H9 (cell line): ENCODE measurements around the gene BLNK. TPM values are rescaled to one million over a fixed set of nuclear protein-coding genes. Genes with fewer than 3 reads are reported as not detected.

Experiments
- DNase-seq: peaks from one replicate; pipeline ENCODE4 v3.0.0-alpha.2; 2017
- H2AFZ ChIP-seq: one replicate; pipeline ENCODE4 v1.6.1; 2013; ENCODE audit warnings: mild to moderate bottlenecking, low read length, control low read depth, moderate library complexity
- H2AK5ac ChIP-seq: 2 replicates; pipeline ENCODE4 v1.6.1; 2013; ENCODE audit warnings: low read length, control low read depth, mixed read lengths; ENCODE audit not compliant: insufficient read length
- H2BK120ac ChIP-seq: one replicate; pipeline ENCODE4 v1.6.1; 2013; ENCODE audit warnings: low read depth, mild to moderate bottlenecking, low read length, control low read depth, inconsistent platforms; ENCODE audit not compliant: poor library complexity, severe bottlenecking
- H2BK12ac ChIP-seq: 2 replicates; pipeline ENCODE4 v1.6.1; 2013; ENCODE audit warnings: low read length, control low read depth, mixed read lengths, low read depth; ENCODE audit not compliant: insufficient read length
- H2BK15ac ChIP-seq: 2 replicates; pipeline ENCODE4 v1.6.1; 2013; ENCODE audit warnings: low read depth, low read length, control low read depth
- H2BK20ac ChIP-seq: one replicate; pipeline ENCODE4 v1.6.1; 2013; ENCODE audit warnings: low read depth, mild to moderate bottlenecking, low read length, control low read depth, inconsistent platforms; ENCODE audit not compliant: poor library complexity, severe bottlenecking
- H2BK5ac ChIP-seq: 2 replicates; pipeline ENCODE4 v1.6.1; 2013; ENCODE audit warnings: low read length, control low read depth, mixed read lengths; ENCODE audit not compliant: insufficient read length
- H3K14ac ChIP-seq: 2 replicates; pipeline ENCODE4 v1.6.1; 2013; ENCODE audit warnings: low read length, control low read depth; ENCODE audit not compliant: insufficient read depth
- H3K18ac ChIP-seq: 2 replicates; pipeline ENCODE4 v1.6.1; 2013; ENCODE audit warnings: low read depth, mild to moderate bottlenecking, mixed read lengths, low read length, control low read depth; ENCODE audit not compliant: insufficient read length
- H3K23ac ChIP-seq: 2 replicates; pipeline ENCODE4 v1.6.1; 2013; ENCODE audit warnings: low read length, control low read depth, mixed read lengths, low read depth; ENCODE audit not compliant: insufficient read length
- H3K23me2 ChIP-seq: 2 replicates; pipeline ENCODE4 v1.6.1; 2013; ENCODE audit warnings: low read depth, mild to moderate bottlenecking, mixed read lengths, low read length, control low read depth; ENCODE audit not compliant: insufficient read length, poor library complexity, severe bottlenecking
- H3K27ac ChIP-seq: 2 replicates; pipeline ENCODE4 v1.5.1; 2013; ENCODE audit warnings: low read length, control low read depth, mixed read lengths, low read depth; ENCODE audit not compliant: insufficient read length
- H3K27me3 ChIP-seq: 2 replicates; pipeline ENCODE4 v1.6.1; 2013; ENCODE audit warnings: low read length, control low read depth, inconsistent platforms; ENCODE audit not compliant: insufficient read depth
- H3K4ac ChIP-seq: 2 replicates; pipeline ENCODE4 v1.6.1; 2013; ENCODE audit warnings: low read depth, mild to moderate bottlenecking, control low read depth, inconsistent platforms, low read length, moderate library complexity
- H3K4me1 ChIP-seq: 2 replicates; pipeline ENCODE4 v1.6.1; 2013; ENCODE audit warnings: low read length, control low read depth, inconsistent platforms; ENCODE audit not compliant: insufficient read depth
- H3K4me2 ChIP-seq: 2 replicates; pipeline ENCODE4 v1.6.1; 2013; ENCODE audit warnings: low read length, control low read depth, mixed read lengths; ENCODE audit not compliant: insufficient read length, insufficient read depth
- H3K56ac ChIP-seq: 2 replicates; pipeline ENCODE4 v1.6.1; 2013; ENCODE audit warnings: low read depth, mild to moderate bottlenecking, mixed read lengths, low read length, control low read depth; ENCODE audit not compliant: insufficient read length
- H3K79me1 ChIP-seq: 2 replicates; pipeline ENCODE4 v1.6.1; 2013; ENCODE audit warnings: low read depth, mild to moderate bottlenecking, moderate library complexity, low read length, control low read depth, inconsistent platforms; ENCODE audit not compliant: insufficient read depth, poor library complexity, severe bottlenecking
- H3K79me2 ChIP-seq: 2 replicates; pipeline ENCODE4 v1.6.1; 2013; ENCODE audit warnings: low read length, control low read depth, inconsistent platforms; ENCODE audit not compliant: insufficient read depth
- H3K9ac ChIP-seq: 2 replicates; pipeline ENCODE4 v1.6.1; 2013; ENCODE audit warnings: low read length, control low read depth, mixed read lengths; ENCODE audit not compliant: insufficient read length; ENCODE audit errors: extremely low read depth
- H3K9me3 ChIP-seq: one replicate; pipeline ENCODE4 v1.6.1; 2013; ENCODE audit warnings: low read depth, low read length, inconsistent platforms; ENCODE audit not compliant: control insufficient read depth
- H3T11ph ChIP-seq: one replicate; pipeline ENCODE4 v1.6.1; 2013; ENCODE audit warnings: mild to moderate bottlenecking, low read length, control low read depth, inconsistent platforms
- H4K20me1 ChIP-seq: one replicate; pipeline ENCODE4 v1.6.1; 2013; ENCODE audit not compliant: control insufficient read depth, insufficient read length, insufficient read depth
- H4K5ac ChIP-seq: 2 replicates; pipeline ENCODE4 v1.6.1; 2013; ENCODE audit warnings: low read depth, mild to moderate bottlenecking, mixed read lengths, low read length, control low read depth; ENCODE audit not compliant: insufficient read length
- H4K8ac ChIP-seq: replicated peaks from 2 replicates; pipeline ENCODE4 v1.6.1; 2013; ENCODE audit warnings: low read length, control low read depth, mixed read lengths, low read depth; ENCODE audit not compliant: insufficient read length
- H4K91ac ChIP-seq: 2 replicates; pipeline ENCODE4 v1.6.1; 2013; ENCODE audit warnings: low read depth, mild to moderate bottlenecking, moderate library complexity, mixed read lengths, low read length, control low read depth; ENCODE audit not compliant: insufficient read length
- H3K27ac Mint-ChIP-seq, 3 experiments: 2 replicates in 2 of 3; 3 replicates in 1 of 3; pipeline ENCODE4 v1.8.0; 2020 to 2021; ENCODE audit warnings: mixed read lengths in 3 of 3, mild to moderate bottlenecking in 1 of 3, moderate library complexity in 1 of 3
- H3K27me3 Mint-ChIP-seq: 2 replicates; pipeline ENCODE4 v1.8.0; 2021; ENCODE audit warnings: low read depth, mild to moderate bottlenecking, moderate library complexity, mixed read lengths
- H3K36me3 Mint-ChIP-seq, 3 experiments: 2 replicates in 2 of 3; 3 replicates in 1 of 3; pipeline ENCODE4 v1.8.0; 2020 to 2021; ENCODE audit warnings: low read depth in 3 of 3, mixed read lengths in 3 of 3; ENCODE audit not compliant: insufficient read depth in 1 of 3
- H3K4me1 Mint-ChIP-seq, 2 experiments: 2 replicates each; pipeline ENCODE4 v1.8.0; 2020; ENCODE audit warnings: mixed read lengths in 2 of 2
- H3K4me3 Mint-ChIP-seq, 2 experiments: 2 replicates in 1 of 2; 3 replicates in 1 of 2; pipeline ENCODE4 v1.8.0; 2020 to 2021; ENCODE audit warnings: mild to moderate bottlenecking in 2 of 2, mixed read lengths in 2 of 2, moderate library complexity in 1 of 2
- H3K9me3 Mint-ChIP-seq, 2 experiments: 2 replicates in 1 of 2; 3 replicates in 1 of 2; pipeline ENCODE4 v1.8.0; 2020; ENCODE audit warnings: mild to moderate bottlenecking in 2 of 2, mixed read lengths in 2 of 2, moderate library complexity in 1 of 2
- WGBS: extraction: QIAGEN DNeasy Blood & Tissue Kit; methylation state at CpG from one replicate; pipeline ENCODE4 v1.1.7; 2013; ENCODE audit warnings: missing lambda C conversion rate, low lambda C conversion rate, mixed read lengths; ENCODE audit not compliant: insufficient read length; ENCODE audit errors: extremely low coverage; 5-methylcytosine and 5-hydroxymethylcytosine counted together
- long read RNA-seq: library from polyadenylated mRNA; unstranded; transcript quantifications from one replicate; pipeline ENCODE4 v2.0.0, GENCODE V29; 2020
- total RNA-seq: library from RNA; stranded (reverse); gene quantifications from 2 replicates; pipeline ENCODE4 v1.2.1, GENCODE V29; 2021
- TF ChIP-seq, protein P1 (sequence below): fragments of 200-600 bp; sonication (generic); conservative IDR thresholded peaks from 3 replicates; pipeline ENCODE4 v1.8.0; 2021; ENCODE audit warnings: antibody characterized with exemption, mild to moderate bottlenecking

Gene BLNK
- total RNA-seq: not detected in 2 replicates
- long read RNA-seq: 0 reads

DNA sequence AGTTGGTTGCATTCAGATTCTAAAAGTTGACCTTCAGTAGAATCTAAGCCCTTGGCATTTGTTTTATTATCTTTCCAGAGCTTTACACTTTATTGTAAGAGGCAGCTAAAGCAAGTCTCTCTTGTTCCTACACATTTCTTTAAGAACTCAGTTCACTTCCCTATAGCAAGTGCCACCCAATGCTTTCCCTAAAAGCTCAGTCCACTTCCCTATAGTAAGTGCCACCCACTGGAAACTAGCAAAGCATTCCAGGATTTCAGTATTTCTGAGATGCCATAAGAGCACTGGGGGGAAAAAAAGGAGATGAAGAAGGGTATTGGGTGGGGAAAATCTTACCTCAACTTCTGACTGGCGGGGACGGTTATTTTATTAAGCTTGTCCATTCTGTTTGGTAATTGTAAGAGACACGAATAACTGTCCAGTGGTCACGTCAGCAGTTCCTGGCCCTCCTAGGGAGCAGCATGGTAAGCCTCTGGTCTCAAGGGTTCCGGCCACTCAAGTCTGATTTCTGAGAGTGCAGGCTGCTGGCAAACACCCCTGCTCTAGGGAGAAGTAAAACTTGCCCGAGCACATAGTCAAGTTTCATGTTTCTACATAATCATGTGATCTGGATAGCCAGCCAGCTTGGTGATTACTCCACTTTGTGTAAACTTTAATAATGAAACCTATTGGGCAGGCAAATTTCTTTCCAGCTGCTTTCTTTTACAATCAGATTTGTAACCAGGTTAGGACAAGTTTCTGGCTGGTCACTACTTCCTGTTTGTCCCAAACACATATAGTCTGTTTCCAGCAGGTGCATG, at the start of gene BLNK:
BLNK (minus strand) TSS at position 554 of the 800 bp plus-strand sequence; CDS start at position 383, 171 bp downstream.
- no peak within 1 kb of the TSS for H2BK5ac ChIP-seq
- no peak within 1 kb of the TSS for H2AFZ ChIP-seq
- H2AK5ac ChIP-seq: no peak within 1 kb of the TSS
- no peak within 1 kb of the TSS for H4K5ac ChIP-seq
- no peaks in the 10 kb centered on the region for H4K20me1 ChIP-seq
- no peak within 1 kb of the TSS for H3K27ac ChIP-seq
- H2BK120ac ChIP-seq: no peak within 1 kb of the TSS
- no peaks in the 10 kb centered on the region for H3K79me1 ChIP-seq
- H3K18ac ChIP-seq: no peak within 1 kb of the TSS
- no peaks in the 10 kb centered on the region for H3K79me2 ChIP-seq
- TF ChIP-seq, protein P1, sequence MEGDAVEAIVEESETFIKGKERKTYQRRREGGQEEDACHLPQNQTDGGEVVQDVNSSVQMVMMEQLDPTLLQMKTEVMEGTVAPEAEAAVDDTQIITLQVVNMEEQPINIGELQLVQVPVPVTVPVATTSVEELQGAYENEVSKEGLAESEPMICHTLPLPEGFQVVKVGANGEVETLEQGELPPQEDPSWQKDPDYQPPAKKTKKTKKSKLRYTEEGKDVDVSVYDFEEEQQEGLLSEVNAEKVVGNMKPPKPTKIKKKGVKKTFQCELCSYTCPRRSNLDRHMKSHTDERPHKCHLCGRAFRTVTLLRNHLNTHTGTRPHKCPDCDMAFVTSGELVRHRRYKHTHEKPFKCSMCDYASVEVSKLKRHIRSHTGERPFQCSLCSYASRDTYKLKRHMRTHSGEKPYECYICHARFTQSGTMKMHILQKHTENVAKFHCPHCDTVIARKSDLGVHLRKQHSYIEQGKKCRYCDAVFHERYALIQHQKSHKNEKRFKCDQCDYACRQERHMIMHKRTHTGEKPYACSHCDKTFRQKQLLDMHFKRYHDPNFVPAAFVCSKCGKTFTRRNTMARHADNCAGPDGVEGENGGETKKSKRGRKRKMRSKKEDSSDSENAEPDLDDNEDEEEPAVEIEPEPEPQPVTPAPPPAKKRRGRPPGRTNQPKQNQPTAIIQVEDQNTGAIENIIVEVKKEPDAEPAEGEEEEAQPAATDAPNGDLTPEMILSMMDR: no peak
- DNase-seq: no peak
- no peak within 1 kb of the TSS for H2BK15ac ChIP-seq
- H3K23me2 ChIP-seq: no peaks in the 10 kb centered on the region
- H3K9me3 Mint-ChIP-seq: no peaks in the 10 kb centered on the region
- H3K23ac ChIP-seq: no peak within 1 kb of the TSS
- H3K4me3 Mint-ChIP-seq: no peak within 1 kb of the TSS
- no peaks in the 10 kb centered on the region for H3K9me3 ChIP-seq
- H4K8ac ChIP-seq: no peak within 1 kb of the TSS
- peaks cover 3 to 8% of the 10 kb centered on the region in 2 experiments; a peak in 3 of 4 replicates for H3K4me1 Mint-ChIP-seq
- H4K91ac ChIP-seq: no peak within 1 kb of the TSS
- no peak within 1 kb of the TSS for H3K4ac ChIP-seq
- no peak within 1 kb of the TSS for H2BK20ac ChIP-seq
- H3K9ac ChIP-seq: no peak within 1 kb of the TSS
- H3K4me2 ChIP-seq: no peak within 1 kb of the TSS
- H3T11ph ChIP-seq: no peak within 1 kb of the TSS
- no peak within 1 kb of the TSS for H3K56ac ChIP-seq
- H3K27ac Mint-ChIP-seq: 0 out of 7 replicates have a peak within 1 kb of the TSS, but pooled peaks of 1 of the 3 experiments have one; percentile 23
- no CpG with 5 or more reads among the region's 6 CpGs for WGBS
- no peaks in the 10 kb centered on the region for H3K36me3 Mint-ChIP-seq
- H3K27me3 Mint-ChIP-seq: peaks cover 1% of the 10 kb centered on the region; the same call in 1 of the 2 replicates
- H2BK12ac ChIP-seq: no peak within 1 kb of the TSS
- H3K14ac ChIP-seq: no peak within 1 kb of the TSS
- H3K27me3 ChIP-seq: no peaks in the 10 kb centered on the region
- H3K4me1 ChIP-seq: no peaks in the 10 kb centered on the region
